Pancreas (tissue), 10 donors: Measurements from ENCODE around the gene TRIO. TPM values are rescaled to one million over a fixed set of nuclear protein-coding genes. Genes with fewer than 3 reads are reported as not detected.

ENCODE experiments used
- ATAC-seq, 4 donors: fragments of 200-7000 bp; cut with Tn5 transposase; one replicate each; pipeline versions ENCODE4 v1.8.0 to v1.9.1; 2020; ENCODE audit warnings: mild to moderate bottlenecking in 4 of 4, moderate library complexity in 4 of 4
- DNase-seq, 6 donors: peaks; one replicate each; pipeline ENCODE4 v3.0.0-alpha.2; 2020
- FAIRE-seq: peaks from 2 replicates; lab custom pipeline; 2012; peaks lifted over from hg19 to GRCh38; lab: Jason Lieb, UNC
- H3K27ac ChIP-seq, 4 donors: fragments of 200-600 bp; sonication (generic); 1 replicate in 3 of 4; 2 replicates in 1 of 4; pipeline versions ENCODE4 v1.5.0 to v1.8.0; 2020
- H3K27me3 ChIP-seq, 4 donors: fragments of 200-600 bp; one replicate each; pipeline ENCODE4 v1.8.0; 2021
- H3K36me3 ChIP-seq, 3 donors: fragments of 200-600 bp; sonication (generic) in 1 of 3; one replicate each; pipeline versions ENCODE4 v1.5.0 to v1.8.0; 2020 to 2021
- H3K4me1 ChIP-seq, 3 donors: fragments of 200-600 bp; one replicate each; pipeline ENCODE4 v1.8.0; 2021
- H3K4me3 ChIP-seq, 4 donors: fragments of 200-600 bp; sonication (generic) in 2 of 4; one replicate each; pipeline versions ENCODE4 v1.5.0 to v1.8.0; 2020 to 2021
- H3K9me3 ChIP-seq, 4 donors: fragments of 200-600 bp; one replicate each; pipeline ENCODE4 v1.8.0; 2021
- CTCF ChIP-seq, 4 donors: fragments of 200-600 bp; sonication (generic) in 3 of 4; IDR thresholded peaks; one replicate each; pipeline versions ENCODE4 v1.5.0 to v1.8.0; 2021; ENCODE audit warnings: antibody characterized with exemption in 4 of 4
- WGBS, 2 donors: extraction: QIAGEN DNeasy Blood & Tissue Kit; methylation state at CpG; one replicate each; pipeline ENCODE4 v1.1.7; 2013; 5-methylcytosine and 5-hydroxymethylcytosine counted together
- intact Hi-C, 3 donors: fragments of 100-400 bp; cut with DNase I; formaldehyde crosslinking; loops; one replicate each; pipeline versions ENCODE4 v1.11.1 to v1.14.2; 2022
- polyA plus RNA-seq, 2 donors: library from polyadenylated mRNA; stranded (reverse); fragments of 200-250 nt; gene quantifications; one replicate each; pipeline ENCODE4 v1.2.3, GENCODE V29; 2013
- total RNA-seq, 6 donors: library from RNA; stranded (reverse); fragmentation: NEBNext Ultra II Directional in 4 of 6; extraction: Animal tissue kit (Norgen Biotek cat#: 25700) in 4 of 6; gene quantifications; one replicate each; pipeline versions ENCODE4 v1.2.1 to v1.2.4, GENCODE V29; 2021 to 2023
- donor health status: healthy with polysubstance abuse.
- donor health status: DM: no; HTN: no; CAD: no; lungs with moderate emphysema.
- donor health status: DM: no; HTN: no; CAD: no.
- donor health status: control.
- donor health status: control.
- donor health status: Bipolar disorder and iron deficiency.
- donor health status: DM: yes; HTN: yes; CAD: no.
- donor health status: DM: no; HTN: no; CAD: no.
- donor health status: DM: no; HTN: no; CAD: no.
- donor health status: DM: yes; HTN: yes; CAD: no.

TRIO gene
- total and polyA plus RNA-seq, 8 donors = 27.3 to 82.5 (median 38.3) TPM

GRCh38 chr5:14208071-14209021 lies 65.2 kb downstream of the TRIO start:
- Histone ChIP-seq H3K27ac (peak overlapping the region in 1 of 4 donors; percentile 19), H3K9me3 (no peaks in the 10 kb centered on the region), H3K4me1 (peaks cover 0 to 39% (median 19%) of the 10 kb centered on the region in 3 donors), H3K4me3 (no peak overlapping the region), H3K27me3 (no peaks in the 10 kb centered on the region), H3K36me3 (no peaks in the 10 kb centered on the region)
- TF ChIP-seq CTCF (IDR thresholded peaks at IDR 0.05) = no peak
- DNase-seq = no peak
- no peak for FAIRE-seq
- peak in 3 of 4 donors; percentile 24 to 40 (median 39) for ATAC-seq
- 83 to 85% methylated on average over 8 of the region's 8 CpGs for WGBS, 2 donors
- intact Hi-C loops = no loop called here

- DNase-seq (no peak), FAIRE-seq (no peak), ATAC-seq (no peak)
- Histone ChIP-seq H3K36me3 (no peaks in the 10 kb centered on the region), H3K27me3 (no peaks in the 10 kb centered on the region), H3K4me1 (peaks cover 0 to 36% (median 18%) of the 10 kb centered on the region in 3 donors), H3K9me3 (no peaks in the 10 kb centered on the region), H3K27ac (no peak overlapping the region), H3K4me3 (no peak overlapping the region)
- intact Hi-C loops = no loop called here
- TF ChIP-seq CTCF (IDR thresholded peaks at IDR 0.05) = no peak
- 88 to 92% methylated on average over 9 of the region's 9 CpGs for WGBS, 2 donors
Measured at GRCh38 chr5:14209222-14209822, 66.2 kb downstream of the TRIO start.

GRCh38 chr5:14209836-14210235 lies 66.7 kb downstream of the TRIO start:
- Histone ChIP-seq H3K9me3 (no peaks in the 10 kb centered on the region), H3K27ac (no peak overlapping the region)
- DNase-seq = no peak

GRCh38 chr5:14210729-14211128 lies 67.6 kb downstream of the TRIO start:
- ATAC-seq (no peak), FAIRE-seq (no peak), DNase-seq (no peak)
- no peaks in the 10 kb centered on the region for H3K27me3 ChIP-seq
- 74 to 83% methylated on average over 4 of the region's 4 CpGs for WGBS, 2 donors
- H3K4me1 ChIP-seq = peaks cover 0 to 31% (median 9%) of the 10 kb centered on the region in 3 donors
- TF ChIP-seq CTCF (IDR thresholded peaks at IDR 0.05) = no peak
- H3K36me3 ChIP-seq = no peaks in the 10 kb centered on the region
- H3K9me3 ChIP-seq = no peaks in the 10 kb centered on the region
- no peak overlapping the region for H3K4me3 ChIP-seq
- no peak overlapping the region for H3K27ac ChIP-seq
- intact Hi-C loops = no loop called here

More at GRCh38 chr5:14209836-14210235, 66.7 kb downstream of the TRIO start:
- peaks cover 0 to 36% (median 13%) of the 10 kb centered on the region in 3 donors for H3K4me1 ChIP-seq
- intact Hi-C loops = no loop called here
- FAIRE-seq (no peak), ATAC-seq (no peak)
- whole genome bisulfite sequencing, 2 donors = 97 to 98% methylated on average over 8 of the region's 8 CpGs
- no peaks in the 10 kb centered on the region for H3K27me3 ChIP-seq
- TF ChIP-seq CTCF (IDR thresholded peaks at IDR 0.05) = no peak
- no peak overlapping the region for H3K4me3 ChIP-seq
- no peaks in the 10 kb centered on the region for H3K36me3 ChIP-seq
